Stimulated activated CD4-positive, alpha-beta T cell treated with anti-CD3 and anti-CD28 coated beads, TNF-alpha, amount 100 ng/mL, for 4 hours (primary cell): ENCODE measurements around the gene OCA2.
"Not testable (repeated sequence)": the region's sequence is repeated elsewhere in the genome, so short reads cannot be mapped to it uniquely, and the experiment has no call there.

Experiments
- DNase-seq, 3 experiments: peaks; one replicate each; pipeline ENCODE4 v3.0.0-alpha.2; 2020; ENCODE audit warnings: low read depth in 3 of 3

Gene OCA2

GRCh38 chr15:27774191-27774590, 324.9 kb downstream of the OCA2 start:
- no peak for DNase-seq

GRCh38 chr15:27771892-27772291, 327.2 kb downstream of the OCA2 start:
- DNase-seq, result no peak

- DNase-seq, result no peak
These were observed 328.2 kb downstream of the OCA2 start for GRCh38 chr15:27770769-27771554.

- DNase-seq, result no peak
These were observed 329.0 kb downstream of the OCA2 start for GRCh38 chr15:27770086-27770607.

DNA sequence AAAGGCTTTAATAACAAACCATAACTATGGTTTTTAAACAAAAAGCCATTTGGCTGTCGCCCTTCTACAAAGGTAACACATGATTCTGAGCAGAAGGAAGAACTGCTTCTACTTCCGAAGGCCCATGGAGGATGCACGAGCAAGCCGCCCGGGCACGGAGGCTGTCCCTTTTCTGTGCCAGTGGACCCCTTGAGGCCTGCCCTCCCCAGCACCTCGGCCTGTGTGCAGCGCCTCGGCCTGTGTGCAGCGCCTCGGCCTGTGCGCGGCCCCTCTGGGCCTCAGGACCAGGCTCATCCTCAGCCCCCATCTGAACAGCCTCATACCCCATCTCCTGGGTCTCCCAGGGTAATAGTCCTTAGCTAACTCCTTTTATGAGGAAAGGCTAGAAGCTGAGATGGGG, 329.5 kb downstream of the OCA2 start:
- DNase-seq, result no peak

DNA sequence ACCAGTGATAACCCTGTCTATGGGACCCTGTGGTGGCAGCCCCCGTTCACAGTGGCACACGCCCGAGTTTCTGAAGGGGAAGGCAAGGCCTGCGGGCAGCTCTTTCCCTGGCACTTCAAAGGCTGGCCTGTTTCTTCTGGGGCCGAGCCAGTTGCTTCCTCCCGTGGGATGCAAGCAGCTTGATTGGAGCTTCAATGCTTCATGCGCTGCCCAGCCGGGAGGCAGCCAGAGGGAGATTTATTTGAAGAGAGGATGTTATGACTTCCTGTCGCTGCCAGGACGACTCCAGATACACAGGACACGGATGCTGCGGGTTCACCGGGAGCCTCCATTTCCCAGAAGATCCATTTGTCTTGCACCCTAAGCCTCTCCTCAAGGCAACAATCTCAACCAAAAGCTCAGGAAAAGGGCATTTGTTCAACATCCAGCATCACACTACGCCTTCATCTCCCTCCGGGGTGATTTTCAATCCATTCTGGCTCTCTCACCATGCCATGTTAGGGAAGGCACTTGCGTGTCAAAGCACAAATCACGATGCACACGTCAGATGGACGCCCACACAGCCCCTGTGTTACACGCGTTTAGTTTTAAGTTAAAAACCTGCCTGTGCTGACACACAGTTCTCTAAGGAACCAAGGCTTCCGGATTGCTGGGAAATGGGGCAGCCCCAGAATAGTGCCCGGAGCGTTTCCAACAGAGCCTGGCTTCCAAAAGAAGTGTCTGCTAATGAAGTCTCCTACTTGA, 330.2 kb downstream of the OCA2 start:
- no peak for DNase-seq

- DNase-seq, result no peak
These were observed 331.0 kb downstream of the OCA2 start for GRCh38 chr15:27767918-27768640.

- not testable (repeated sequence) for DNase-seq
These were observed 331.7 kb downstream of the OCA2 start for GRCh38 chr15:27767430-27767829.

DNA sequence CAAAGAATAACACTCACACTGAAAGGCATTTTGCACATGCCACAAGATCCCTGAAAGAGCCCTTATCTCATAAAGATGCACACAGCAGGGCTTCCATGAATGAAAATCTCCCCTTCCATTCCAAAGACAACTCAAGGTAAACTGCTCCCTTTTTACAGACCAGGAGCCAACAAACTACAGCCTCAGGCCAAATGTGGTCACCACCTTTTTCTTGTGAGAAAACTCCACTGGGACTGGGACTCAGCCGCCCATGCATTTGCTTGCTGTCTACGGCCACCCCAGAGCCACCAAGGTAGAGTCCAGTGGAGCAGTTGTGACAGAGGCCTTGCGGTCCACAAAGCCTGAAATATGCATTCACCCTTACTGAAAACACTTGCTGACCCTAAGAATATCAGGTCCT, 334.8 kb downstream of the OCA2 start:
- DNase-seq, result no peak

- DNase-seq, result no peak
These were observed 335.6 kb downstream of the OCA2 start for GRCh38 chr15:27763514-27763913.

DNA sequence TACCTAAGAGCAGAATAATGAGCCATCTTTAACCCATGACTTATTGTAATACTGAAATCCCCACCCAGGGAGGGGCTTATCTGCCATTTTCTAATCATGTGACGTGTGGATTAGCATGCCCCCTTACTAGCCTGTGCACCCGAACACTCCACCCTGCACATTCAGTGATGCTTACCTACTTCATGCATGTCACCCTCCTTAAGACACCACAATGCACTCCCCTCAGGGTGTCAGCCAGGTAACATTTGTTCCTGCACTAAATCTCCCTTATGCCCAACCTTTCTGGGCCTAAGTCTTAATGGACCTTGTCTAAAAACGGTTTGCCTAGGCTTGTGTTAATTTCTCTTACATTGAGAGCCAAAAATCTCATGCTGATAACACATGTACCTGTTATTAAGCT, 336.6 kb downstream of the OCA2 start:
- DNase-seq, result no peak

DNA sequence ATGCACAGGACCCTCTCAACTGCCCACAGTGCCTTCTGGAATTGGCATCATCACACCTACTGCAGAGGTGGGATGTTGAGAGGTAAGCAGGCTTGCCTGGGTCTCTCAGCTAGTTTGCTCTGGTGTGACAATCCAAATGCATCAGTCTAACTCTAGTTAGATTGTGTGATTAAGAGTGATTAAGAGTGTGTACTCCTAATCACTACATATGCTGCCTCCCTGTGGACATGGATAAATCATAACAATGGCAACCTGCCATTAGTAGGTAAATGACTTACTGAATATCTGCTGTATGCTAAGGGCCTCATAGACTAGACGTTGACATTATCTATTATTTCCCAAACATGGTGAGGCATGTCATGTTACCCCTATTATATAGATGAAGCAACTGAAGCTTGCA, 342.1 kb downstream of the OCA2 start:
- no peak for DNase-seq

DNA sequence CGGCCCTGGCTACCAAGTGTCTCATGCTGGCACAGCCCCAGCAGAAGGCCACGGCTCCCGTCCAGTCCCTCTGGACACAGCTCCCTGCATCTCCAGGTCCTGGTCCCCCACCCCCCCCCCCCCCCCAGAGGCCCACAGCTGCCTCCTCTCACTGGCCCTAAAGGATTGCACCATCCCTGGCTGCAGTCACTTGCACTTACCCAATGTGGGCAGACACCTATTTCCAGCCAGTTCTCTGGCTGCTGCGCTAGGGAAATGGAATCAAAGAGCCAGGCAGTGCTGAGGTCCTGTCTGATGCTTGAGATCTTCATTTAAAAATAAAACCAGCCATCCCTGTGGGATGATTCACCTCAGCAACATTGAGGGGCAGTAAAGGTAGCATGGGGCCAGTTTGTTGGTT, 346.4 kb downstream of the OCA2 start:
- no peak for DNase-seq

- no peak for DNase-seq
These were observed 351.1 kb downstream of the OCA2 start for GRCh38 chr15:27747997-27748396.

- no peak for DNase-seq
These were observed 352.6 kb downstream of the OCA2 start for GRCh38 chr15:27746401-27746955.

DNA sequence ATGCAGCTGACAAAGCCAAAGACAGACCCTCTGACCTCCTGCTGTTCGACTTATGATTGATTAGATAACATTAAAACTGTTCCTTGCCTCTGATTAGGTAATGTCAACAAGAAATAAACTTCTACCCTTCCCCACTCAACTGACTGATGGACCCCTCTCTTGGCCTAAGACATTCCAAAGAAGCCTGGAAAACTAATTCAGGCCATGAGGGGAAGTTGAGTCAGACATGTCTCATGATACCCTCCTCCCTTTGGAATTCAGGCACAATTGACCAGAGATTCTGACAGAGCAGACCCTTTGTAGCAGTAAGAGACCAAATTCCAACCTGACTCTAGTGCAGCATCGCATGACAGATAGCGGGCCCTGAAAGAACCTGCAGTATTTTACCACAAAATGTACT, 354.5 kb downstream of the OCA2 start:
- no peak for DNase-seq

GRCh38 chr15:27743638-27744037, 355.5 kb downstream of the OCA2 start:
- no peak for DNase-seq

DNA sequence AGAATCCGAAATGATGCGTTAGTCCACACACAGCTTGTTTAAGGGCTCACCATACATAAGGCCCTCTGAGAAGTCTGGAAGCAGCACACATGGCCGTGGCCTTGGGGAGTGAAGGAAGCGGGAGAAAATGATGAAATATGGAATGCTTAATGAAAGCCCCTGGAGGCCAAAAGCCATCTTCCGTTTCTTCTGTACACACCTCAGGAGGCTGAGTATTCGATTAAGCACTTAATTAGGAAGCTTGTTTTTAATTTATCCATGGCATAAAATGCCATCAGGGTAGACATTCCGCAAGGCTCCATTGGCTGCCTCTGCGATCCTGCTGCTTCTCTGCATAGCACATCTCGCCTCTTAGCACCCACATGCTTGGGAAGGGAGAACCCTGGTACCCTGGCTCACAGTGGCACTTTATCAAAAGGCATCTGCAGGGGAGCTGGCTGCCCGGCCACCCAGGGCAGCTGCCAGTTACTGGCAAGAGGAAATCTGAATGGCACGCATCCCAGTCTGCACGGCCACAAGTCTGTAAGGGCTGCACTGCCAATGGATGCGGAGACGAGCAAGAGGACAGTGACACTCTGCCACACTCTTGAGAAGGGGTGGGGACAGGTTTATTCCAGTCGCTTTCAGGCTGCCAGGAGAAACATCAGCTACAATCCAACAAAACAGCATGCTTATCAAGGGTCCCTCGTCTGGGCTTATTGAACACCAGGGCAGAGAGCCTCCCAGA, 356.2 kb downstream of the OCA2 start:
- no peak for DNase-seq

DNA sequence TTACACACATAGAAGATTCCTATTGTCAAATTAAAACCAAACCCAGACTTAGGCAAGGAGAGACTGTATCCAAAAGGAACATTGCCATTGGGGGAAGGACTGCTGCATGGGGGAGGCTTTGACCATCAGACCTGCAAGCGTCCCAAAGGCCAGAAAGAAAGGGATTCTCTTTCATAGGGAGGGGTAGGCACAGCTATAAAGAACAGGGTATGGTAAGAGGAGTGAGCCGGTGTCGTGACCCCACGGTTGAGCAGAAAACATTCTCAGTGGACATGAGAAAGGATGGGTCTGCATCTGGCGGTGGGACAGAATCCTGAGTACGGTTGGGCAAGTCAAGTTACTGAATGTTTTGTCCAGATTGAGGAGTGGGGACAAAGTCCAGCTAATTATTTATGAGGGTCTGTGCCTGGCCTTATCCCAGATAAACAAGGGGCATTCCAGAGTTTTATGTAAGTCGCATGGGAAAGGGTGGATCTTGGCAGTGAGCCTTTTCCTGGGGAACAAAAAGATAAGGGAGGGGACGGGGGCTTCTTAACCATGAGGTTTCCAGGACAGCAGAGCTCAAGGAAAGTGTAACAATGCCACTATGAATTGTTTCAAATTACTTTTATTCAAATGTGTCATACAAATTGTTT, 357.8 kb downstream of the OCA2 start:
- no peak for DNase-seq

DNA sequence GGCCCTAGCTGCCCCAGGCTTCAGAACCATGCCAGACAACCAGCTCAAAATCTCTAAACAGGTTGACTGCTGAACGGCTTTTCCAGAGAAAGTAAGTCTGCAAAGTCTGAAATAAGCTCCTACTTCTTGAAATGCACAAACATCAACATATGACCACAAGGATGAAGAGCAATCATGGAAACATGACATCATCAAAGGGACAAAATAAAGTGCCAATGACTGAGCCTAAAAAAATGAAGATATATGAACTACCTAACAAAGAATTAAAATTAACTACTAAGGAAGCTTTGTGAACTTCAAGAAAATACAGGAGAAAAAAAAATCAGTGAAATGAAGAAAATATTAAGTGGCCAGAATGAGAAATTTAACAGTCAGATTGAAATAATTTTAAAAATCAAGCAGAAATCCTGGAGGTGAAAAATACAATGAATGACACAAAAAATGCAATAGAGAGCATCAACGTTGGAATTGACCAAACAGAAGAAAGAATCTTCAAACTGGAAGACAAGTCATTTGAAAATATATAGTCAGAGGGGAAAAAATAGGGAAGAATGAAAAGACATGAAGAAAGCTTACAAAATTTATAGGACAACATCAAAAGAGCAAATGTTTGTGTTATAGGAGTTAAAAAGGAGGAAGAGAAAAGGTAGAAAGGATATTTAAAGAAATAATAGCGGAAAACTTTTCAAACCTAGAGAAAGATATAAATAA, 364.2 kb downstream of the OCA2 start:
- no peak for DNase-seq
